Astrocyte of the cerebellum (primary cell): ENCODE data around the gene VPS13C.

Experiments used
- DNase-seq: peaks from one replicate; pipeline ENCODE4 v3.0.0-alpha.2; 2011; ENCODE audit warnings: low read depth
- H3K4me3 ChIP-seq: 2 replicates; pipeline ENCODE4 v1.5.1; 2011; ENCODE audit warnings: mild to moderate bottlenecking, low read depth, low read length, moderate library complexity
- CTCF ChIP-seq: IDR thresholded peaks from 2 replicates; pipeline ENCODE4 v1.5.1; 2012; ENCODE audit warnings: low read length, low read depth, moderate library complexity, mild to moderate bottlenecking; ENCODE audit errors: missing control alignments
- in situ Hi-C: cut with HindIII; loops from 2 replicates; pipeline ENCODE4 v1.10.0; 2017; ENCODE audit warnings: low sequenced_read_pairs

Gene VPS13C

GRCh38 chr15:61832223-61832622 is 228.0 kb downstream of the VPS13C start:
- in situ Hi-C loops = loop anchor here (25.0 kb wide), 3 partner anchors 645 to 1245 kb away; no protein-coding TSS in a partner anchor
- TF ChIP-seq CTCF = no peak
- no peak for DNase-seq
- no peak overlapping the region for H3K4me3 ChIP-seq

- TF ChIP-seq CTCF = no peak
- H3K4me3 ChIP-seq = no peak overlapping the region
- no peak for DNase-seq
- in situ Hi-C loops = loop anchor here (25.0 kb wide), 3 partner anchors 644 to 1244 kb away; no protein-coding TSS in a partner anchor
These were observed 228.7 kb downstream of the VPS13C start for GRCh38 chr15:61831505-61831921.

- in situ Hi-C loops = loop anchor here (25.0 kb wide), 3 partner anchors 643 to 1243 kb away; no protein-coding TSS in a partner anchor
- no peak overlapping the region for H3K4me3 ChIP-seq
- TF ChIP-seq CTCF = no peak
- no peak for DNase-seq
These were observed 229.5 kb downstream of the VPS13C start for GRCh38 chr15:61830536-61831330.

GRCh38 chr15:61829514-61829889 is 230.7 kb downstream of the VPS13C start:
- in situ Hi-C loops = loop anchor here (25.0 kb wide), 3 partner anchors 642 to 1242 kb away; no protein-coding TSS in a partner anchor
- TF ChIP-seq CTCF = no peak
- DNase-seq = no peak
- no peak overlapping the region for H3K4me3 ChIP-seq

- in situ Hi-C loops = loop anchor here (25.0 kb wide), 3 partner anchors 642 to 1242 kb away; no protein-coding TSS in a partner anchor
- no peak overlapping the region for H3K4me3 ChIP-seq
- TF ChIP-seq CTCF = no peak
- peak; percentile 64 for DNase-seq
These were observed 231.3 kb downstream of the VPS13C start for GRCh38 chr15:61828860-61829513.

GRCh38 chr15:61828008-61828407 is 232.2 kb downstream of the VPS13C start:
- DNase-seq = no peak
- in situ Hi-C loops = loop anchor here (25.0 kb wide), 3 partner anchors 641 to 1241 kb away; no protein-coding TSS in a partner anchor
- H3K4me3 ChIP-seq = no peak overlapping the region
- no peak for TF ChIP-seq CTCF
